ENCODE data around the gene DISP3.

DNA sequence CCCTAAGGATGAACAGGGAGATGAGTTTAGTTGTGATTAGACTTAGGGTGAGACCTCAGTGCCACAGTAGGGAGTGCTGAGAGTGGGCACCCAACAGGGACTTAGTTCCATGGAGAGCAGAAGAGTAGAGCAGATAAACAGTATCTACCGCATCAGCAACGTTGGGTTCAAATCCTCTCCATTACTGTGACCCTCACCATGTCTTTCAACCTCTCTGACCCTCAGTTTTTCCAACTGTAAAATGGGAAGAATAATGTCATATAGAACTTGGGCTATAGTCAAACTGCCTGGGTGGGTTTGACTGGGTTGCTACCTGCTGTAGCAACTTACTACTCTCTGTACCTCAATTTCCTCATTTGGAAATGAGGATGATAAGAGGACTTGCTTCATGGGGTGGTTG, 6.7 kb upstream of the DISP3 start:
- TF ChIP-seq, protein P1, sequence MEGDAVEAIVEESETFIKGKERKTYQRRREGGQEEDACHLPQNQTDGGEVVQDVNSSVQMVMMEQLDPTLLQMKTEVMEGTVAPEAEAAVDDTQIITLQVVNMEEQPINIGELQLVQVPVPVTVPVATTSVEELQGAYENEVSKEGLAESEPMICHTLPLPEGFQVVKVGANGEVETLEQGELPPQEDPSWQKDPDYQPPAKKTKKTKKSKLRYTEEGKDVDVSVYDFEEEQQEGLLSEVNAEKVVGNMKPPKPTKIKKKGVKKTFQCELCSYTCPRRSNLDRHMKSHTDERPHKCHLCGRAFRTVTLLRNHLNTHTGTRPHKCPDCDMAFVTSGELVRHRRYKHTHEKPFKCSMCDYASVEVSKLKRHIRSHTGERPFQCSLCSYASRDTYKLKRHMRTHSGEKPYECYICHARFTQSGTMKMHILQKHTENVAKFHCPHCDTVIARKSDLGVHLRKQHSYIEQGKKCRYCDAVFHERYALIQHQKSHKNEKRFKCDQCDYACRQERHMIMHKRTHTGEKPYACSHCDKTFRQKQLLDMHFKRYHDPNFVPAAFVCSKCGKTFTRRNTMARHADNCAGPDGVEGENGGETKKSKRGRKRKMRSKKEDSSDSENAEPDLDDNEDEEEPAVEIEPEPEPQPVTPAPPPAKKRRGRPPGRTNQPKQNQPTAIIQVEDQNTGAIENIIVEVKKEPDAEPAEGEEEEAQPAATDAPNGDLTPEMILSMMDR (IDR thresholded peaks at IDR 0.05), result no peak
- no peak for TF ChIP-seq POLR2A (IDR thresholded peaks at IDR 0.05)
